Upper lobe of left lung (tissue), 4 donors: ENCODE data around the gene PIGS.

Experiments
- CTCF ChIP-seq, 6 experiments: fragments of 450-650 bp in 4 of 6; fragments of 200-600 bp in 2 of 6; sonication (generic) in 2 of 6; IDR thresholded peaks; one replicate each; pipeline ENCODE4 v1.5.1; 2016 to 2019; ENCODE audit warnings: antibody characterized with exemption in 6 of 6
- POLR2A ChIP-seq, 4 donors: fragments of 450-650 bp; IDR thresholded peaks; one replicate each; pipeline ENCODE4 v1.5.1; 2016 to 2017; ENCODE audit warnings: antibody characterized with exemption in 4 of 4, mild to moderate bottlenecking in 2 of 4
- POLR2AphosphoS5 ChIP-seq, 2 donors: sonication (generic); formaldehyde crosslinking; IDR thresholded peaks; one replicate each; pipeline ENCODE4 v1.5.1; 2017; ENCODE audit warnings: antibody characterized with exemption in 2 of 2

- TF ChIP-seq CTCF (IDR thresholded peaks at IDR 0.05) (no peak), POLR2A (IDR thresholded peaks at IDR 0.05) (no peak), POLR2AphosphoS5 (IDR thresholded peaks at IDR 0.05) (no peak)
These were observed 8.2 kb upstream of the PIGS start for GRCh38 chr17:28579526-28579925.
